G401.6 (cell line): ENCODE measurements around the gene CLP1.
"Not testable (repeated sequence)": the region's sequence is repeated elsewhere in the genome, so short reads cannot be mapped to it uniquely, and the experiment has no call there.

Source experiments
- FAIRE-seq: peaks from 2 replicates; lab custom pipeline; 2012; peaks lifted over from hg19 to GRCh38; lab: Jason Lieb, UNC

CLP1 gene

DNA sequence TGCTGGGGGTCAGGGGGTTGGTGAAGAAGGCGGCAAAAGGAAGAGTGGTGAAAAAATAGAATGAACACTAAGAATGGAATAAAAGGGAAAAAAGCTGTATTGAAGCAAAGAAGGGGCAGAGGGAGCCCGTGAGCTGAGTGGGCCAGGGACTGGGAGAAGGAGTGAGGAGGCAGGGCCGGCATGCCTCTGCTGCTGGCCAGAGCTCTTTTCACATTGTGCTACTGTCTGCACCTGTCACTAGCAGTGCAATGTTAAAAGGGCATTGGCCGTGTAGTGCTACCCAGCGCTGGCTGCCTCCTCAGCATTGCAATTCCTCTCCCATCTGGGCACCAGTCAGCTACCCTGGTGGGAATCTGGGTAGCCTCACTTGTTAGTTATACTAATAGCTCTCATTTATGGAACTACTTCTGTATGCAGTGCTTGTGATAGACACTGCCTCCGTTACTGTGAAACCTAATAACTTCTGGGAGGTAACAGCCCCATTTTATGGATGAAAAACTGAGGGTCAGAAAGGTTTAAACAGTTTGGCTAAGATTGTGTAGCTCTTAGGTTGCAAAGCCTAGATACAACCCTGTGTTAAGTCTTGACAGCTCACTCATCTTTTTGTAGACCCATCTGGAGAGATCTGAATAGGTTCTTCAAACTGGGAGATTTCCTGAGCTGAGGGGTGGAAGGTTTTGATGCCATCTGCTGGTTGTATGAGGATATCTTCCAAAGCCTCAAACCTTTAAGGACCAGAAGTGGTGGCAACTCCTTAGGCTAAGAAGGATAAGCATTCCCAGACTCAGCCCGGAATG is 16.4 kb upstream of the CLP1 start:
- FAIRE-seq: peak; percentile 83

DNA sequence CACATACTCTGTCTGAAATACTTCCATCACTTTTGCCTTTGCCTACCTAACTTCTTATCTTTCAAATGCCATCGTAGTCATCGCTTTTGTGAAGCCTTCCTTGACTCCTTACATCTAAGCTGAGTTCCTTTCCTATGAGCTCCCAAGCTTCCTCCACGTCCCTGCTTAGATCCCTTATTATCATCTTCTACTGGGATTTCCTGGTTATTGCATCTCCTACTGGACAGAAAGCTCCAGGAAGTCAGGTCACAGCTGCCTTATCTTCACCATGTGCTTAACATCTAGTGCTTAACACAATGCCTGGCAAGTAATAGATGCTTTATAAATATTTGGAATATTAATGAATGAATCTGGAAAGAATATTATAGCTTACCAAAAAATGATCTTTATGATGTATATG is 13.8 kb upstream of the CLP1 start:
- peak; percentile 69 for FAIRE-seq

DNA sequence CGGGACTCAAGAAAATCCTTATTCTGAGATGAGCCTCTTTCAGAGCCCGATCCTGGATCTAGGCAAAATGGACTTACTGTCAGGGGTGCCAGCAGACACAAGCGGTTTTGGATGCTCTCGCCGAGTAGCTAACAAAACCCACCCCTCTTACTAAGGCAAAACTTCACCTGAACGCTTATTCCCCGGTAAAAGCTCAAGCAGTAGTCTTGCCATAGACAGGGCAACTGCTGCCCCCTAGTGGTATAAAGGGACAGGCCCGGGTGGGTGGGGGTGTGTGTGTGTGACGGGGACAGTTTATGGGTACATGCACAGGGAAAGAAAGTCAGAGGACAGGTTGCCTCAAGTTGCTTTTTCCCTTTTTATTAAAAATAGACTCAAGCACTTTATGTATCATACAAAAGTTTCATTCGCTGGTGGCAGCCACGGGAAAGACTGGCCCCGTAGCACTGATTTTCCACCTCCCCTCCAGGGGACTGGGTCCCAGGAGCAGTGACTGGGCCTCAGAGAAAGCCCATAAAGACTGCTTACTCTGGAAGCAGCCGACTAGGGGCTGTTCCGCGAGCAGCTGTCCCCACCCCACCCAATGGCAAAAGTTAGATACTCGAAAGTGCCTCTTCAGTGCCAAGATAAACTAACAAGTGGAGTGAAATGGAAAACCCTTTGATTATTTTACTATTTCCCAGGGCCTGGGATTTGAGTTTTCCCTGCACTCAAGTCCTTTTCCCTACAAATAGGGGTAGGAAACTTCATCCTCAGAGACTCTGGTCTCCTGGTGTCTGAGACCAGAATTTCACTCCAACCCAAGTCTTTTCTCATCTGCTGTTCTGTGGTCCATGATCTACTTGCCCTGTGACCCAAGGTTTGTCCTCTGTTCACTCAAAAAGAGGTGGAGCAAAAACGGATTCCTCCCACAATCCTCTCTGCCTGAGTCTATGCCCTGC is 12.5 kb upstream of the CLP1 start:
- FAIRE-seq: peak; percentile 93

DNA sequence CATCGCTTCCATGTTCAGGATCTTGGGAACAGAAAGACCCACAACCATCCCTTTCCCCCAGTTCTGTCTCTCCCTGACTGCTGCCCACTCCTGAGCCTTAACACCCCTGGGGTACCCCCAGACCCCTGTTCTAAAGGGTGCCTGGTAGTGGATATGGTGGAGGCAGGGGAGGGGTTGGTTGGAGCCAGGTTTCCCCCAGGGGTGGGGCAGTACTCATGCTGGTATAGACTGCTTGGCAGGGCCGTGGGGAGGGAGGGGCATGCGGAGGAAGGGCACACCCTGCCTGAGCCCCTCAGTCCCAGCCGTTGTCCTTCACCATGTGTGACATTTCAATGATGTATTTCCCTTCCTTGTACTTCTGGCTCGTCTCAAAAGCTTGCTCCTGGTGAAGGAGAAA is 11.9 kb upstream of the CLP1 start:
- FAIRE-seq: no peak

DNA sequence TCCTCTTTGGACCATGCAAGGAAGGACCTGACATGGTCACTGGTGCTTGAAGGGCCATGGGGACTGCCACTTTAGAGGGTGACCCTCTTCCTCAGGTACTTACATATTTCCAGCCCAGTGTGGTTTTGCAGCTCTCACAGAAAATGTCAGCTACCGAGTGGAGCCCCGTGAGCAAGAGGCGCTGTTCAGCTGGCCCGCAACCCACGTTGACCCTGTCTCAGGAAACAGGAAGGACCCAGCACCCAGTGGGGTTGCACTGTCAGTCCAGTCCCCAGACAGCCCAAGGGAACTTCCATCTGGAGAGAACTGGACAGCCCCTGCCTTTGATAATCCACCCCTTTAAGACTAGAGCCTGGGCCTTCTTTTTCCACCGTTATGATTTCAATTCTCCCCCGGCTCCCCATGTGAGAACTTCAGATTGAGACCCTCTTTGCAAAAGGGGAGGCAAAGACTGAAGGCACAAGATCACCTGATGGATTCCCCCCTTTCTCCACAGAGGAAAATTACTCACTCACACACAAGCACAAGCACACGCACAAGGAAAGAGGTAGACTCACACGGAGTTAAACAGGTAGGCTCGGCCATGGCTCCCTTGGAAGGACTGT is 11.3 kb upstream of the CLP1 start:
- FAIRE-seq: no peak

DNA sequence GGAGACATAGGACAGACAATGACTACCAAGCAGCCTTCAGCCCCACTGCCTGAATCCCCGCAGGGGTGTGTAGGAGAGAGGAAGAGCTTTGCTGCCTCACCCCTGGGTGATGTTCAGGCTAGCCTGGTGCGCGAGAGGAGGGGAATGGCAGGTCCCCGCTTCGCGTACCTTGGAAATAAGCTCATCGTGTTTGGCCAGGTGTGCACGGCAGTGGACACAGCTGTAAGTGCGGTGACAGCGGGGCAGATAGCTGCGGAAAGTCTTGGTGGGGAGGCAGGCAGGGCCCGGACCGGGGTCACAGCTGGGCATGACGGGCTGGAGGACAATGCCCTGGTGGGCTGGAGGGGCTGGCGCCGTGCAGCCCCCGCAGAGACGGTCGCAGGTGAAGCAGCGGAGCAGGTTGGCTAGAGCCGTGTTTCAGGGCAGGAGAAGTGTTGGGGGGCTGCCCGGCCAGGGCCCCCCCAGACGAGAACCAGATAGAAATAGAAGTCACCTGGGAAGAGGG is 10.7 kb upstream of the CLP1 start:
- FAIRE-seq: no peak

DNA sequence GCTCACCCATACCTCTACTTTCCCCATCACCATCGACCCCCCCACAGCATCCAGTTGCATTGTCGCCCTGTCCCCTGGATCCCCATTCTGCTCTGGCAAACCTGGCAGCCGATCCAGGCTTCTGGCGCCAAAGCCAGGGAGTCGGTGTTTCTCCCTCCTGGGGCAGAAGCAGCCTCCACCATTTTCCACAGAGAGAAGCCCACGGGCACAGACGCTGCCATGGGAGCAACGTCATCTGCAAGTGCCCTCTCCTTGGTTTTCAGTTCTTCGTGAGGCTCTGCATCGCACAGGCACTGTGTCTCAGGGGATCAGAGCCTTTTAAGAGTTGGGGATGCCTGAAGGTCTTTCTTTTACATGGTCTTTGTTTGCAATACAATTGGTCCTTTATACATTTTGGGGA is 10.2 kb upstream of the CLP1 start:
- FAIRE-seq: no peak

DNA sequence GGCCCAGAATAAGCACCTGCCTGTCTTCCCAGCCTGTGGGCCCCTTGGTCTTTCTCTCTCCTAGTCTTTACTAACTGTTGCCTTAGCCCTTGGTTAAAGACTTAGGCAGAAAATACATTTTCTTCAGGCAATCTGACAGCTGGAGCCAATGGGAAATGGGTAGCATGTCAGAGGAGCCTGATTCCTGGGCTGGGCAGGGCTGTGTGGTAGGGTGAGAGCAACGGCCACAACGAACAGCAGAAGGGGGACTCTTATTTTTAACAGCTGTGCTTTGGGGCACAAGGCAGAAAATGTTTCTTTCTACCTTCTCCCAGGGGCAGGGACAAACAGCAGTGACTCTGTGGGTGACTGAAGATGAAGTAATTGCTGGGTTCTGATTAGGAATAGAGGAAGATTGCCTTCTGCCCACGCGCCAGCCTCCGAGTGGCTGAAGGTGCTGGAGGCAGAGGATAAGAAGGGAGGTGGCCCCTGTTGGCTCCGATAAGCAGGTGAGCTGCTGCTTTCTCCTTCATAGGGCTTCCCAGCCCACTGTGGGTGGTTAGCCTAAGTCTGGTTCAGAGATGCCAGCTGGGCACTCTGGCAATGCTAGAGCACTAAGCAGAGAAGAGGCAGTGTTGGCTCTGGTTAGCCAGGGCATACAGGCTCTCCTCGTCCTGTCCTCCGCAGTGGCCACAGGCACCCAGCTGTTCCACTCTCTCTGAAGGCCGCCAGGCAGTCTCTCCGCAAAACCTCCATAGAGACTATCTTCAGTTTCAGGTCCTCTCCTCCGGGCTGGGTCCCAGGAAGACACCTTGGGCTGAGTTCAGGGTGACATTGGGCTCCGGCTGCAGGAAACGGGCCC is 9.4 kb upstream of the CLP1 start:
- peak; percentile 76 for FAIRE-seq

DNA sequence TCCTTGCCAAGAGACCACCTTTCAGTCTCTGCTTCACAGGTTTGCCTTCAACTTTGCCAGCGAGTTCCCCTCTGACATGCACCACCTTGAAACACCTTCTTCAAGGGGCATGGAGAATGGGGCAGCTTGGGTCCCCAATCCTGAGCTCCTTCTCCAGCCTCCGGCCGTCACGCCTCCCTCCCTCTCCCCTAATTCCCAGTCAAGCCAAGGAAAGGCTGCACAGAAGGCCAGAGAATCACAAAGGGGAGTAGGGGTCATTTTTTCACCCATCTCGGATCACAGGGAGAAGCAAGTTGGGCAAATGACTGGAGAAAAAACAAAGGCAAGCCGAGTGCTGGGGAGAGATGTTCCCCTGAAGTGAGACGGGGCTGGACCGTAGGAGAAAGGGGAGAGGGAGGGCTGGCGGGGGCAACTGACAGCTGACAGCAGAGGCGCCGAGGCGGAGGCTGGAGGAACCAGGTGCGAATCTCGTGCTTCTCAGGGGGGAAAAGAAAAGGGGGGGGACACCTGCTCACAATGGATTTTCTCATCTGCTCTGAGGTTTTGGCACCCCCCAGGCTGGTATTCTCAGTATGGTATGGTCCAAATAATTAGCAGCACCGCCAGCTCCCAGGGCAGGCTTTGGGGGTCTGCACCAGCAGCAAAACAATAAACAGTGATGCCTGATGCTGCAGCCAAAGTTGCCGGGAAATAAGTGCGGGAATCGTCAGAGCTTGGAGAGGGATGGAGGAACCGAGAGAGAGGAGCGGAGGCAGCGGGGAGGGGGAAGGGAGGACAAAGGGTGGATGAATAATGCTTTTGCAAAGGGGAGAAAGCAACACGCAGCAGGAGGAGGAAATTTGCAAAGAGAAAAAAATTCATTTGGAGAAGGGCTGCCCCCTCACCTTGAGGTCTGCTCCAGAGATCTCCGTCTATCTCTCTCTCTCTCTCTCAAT is 8.5 kb upstream of the CLP1 start:
- no peak for FAIRE-seq

DNA sequence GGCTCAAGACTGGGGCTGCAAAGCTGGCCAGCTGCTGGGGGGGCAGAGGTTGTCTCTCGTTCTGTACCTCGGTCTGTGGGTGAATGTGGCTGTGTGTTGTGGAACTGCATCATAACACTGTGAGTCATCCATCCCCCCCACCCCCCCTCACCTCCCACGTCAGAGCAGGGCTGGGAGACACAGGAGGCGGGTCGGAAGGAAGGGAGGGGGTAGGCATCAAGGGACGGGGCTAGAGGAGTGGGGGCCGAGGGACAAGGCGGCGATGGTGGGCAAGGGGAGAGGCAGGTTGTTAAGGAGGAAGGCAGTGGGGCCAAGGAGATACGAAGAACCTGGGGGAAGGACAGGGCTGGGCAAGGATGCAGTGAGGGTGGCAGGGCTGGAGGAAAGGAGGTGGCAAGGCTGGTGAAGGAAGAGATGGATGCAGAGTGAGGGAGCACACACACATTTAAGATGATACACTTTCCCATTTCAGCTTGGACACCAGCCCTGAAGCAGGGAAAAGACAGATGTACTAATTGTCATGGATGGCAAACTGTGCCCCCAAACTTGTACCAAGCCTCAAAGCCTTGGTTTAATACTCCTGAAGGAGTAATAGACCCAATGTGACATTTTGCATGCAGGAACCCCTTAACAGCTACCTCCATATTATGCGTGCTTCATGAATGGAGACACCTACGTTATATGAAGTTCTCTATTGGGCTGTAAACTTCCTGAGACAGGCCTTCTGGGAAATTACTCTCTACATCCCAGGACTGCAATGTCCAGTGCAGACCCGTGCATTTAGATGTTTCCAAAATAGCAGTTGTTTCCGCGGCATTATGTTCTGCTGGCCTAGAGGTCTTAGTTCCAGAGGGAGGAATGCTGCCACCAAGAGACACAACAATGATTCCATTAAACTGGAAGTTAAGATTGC is 7.5 kb upstream of the CLP1 start, which contains the start of gene YPEL4:
TSS of gene YPEL4 (minus strand) at position 87 of the 913 bp plus-strand sequence. CDS start 2,805 bp downstream, outside the sequence.
- FAIRE-seq: peak; percentile 8

DNA sequence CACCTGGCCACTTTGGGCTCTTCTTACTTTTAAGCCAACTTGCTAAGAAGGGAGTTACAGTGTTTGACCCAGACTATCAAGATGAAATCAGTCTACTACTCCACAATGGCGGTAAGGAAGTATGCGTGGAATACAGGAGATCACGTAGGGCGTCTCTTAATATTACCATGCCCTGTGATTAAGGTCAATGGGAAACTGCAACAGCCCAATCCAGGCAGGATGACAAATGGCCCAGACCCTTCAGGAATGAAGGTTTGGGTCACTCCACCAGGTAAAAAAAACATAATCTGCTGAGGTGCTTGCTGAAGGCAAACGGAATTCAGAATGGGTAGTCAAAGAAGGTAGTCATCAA is 6.8 kb upstream of the CLP1 start:
- FAIRE-seq: no peak

DNA sequence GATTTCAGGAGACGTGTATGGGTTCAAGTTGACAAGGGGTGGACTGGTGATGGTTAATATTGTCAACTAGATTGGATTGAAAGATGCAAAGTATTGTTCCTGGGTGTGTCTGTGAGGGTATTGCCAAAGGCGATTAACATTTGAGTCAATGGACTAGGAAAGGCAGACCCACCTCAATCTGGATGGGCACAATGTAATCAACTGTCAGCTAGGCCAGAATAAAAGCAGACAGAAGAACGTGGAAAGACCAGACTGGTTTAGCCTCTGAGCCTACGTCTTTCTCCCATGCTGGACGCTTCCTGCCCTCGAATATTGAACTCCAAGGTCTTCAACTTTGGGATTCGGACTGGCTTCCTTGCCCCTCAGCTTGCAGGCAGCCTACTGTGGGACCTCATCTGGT is 6.2 kb upstream of the CLP1 start:
- FAIRE-seq: no peak

DNA sequence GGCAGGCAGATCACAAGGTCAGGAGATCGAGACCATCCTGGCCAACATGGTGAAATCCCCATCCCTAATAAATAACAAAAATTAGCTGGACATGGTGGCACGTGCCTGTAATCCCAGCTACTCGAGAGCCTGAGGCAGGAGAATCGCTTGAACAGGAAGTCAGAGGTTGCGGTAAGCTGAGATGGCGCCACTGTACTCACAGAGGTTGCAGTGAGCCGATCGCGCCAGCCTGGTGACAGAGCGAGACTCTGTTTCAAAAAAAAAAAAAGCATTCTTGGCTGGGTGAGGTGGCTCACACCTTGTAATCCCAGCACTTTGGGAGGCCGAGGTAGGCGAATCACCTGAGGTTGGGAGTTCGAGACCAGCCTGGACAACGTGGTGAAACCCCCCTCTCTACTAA is 5.3 kb upstream of the CLP1 start:
- FAIRE-seq: not testable (repeated sequence)

DNA sequence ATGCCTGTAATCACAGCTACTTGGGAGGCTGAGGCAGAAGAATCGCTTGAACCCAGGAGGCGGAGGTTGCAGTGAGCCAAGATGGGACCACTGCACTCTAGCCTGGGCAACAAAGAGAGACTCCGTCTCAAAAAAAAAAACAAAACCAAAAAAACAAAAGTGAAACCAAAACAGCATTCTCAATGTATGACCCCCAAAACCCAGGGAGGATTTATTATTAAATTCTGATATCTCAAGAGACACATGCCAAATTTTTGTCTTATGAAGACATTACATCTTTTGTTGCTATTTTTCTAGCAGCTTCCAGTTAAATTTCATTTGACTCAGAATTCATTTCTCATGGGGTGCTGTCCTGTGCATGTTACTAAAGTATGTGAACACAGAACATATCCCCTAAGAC is 4.9 kb upstream of the CLP1 start:
- FAIRE-seq: no peak

DNA sequence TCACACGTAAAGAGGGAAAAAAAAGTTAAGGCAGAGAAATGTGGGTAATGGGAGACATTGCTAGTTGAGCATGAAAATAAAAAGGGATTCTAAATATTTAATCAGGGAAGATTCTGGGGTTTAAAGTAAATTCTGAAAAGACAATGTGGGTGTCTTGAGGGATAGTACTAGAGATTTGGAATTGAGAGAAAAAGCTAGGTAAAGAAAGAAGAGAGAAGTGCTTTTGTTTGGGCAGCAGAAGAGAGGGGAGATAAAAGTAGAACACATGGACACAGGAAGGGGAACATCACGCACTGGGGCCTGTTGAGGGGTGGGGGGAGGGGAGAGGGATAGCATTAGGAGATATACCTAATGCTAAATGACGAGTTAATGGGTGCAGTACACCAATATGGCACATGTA is 4.4 kb upstream of the CLP1 start:
- no peak for FAIRE-seq

DNA sequence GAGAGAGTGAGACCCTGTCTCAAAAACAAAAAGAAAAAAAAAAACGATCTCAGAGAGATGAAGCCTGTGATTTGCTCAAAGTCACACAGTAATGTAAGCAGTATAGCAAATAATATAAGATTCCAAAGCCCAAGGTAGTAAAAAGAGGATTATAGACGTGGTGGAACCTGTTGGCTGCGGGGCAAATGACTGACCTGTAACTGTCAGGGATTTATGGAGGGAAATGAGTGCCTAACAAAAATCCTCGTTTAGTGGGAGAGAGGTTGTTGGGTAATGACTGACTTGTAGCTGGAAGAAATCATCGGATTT is 723 bp upstream of the CLP1 start:
- no peak for FAIRE-seq

DNA sequence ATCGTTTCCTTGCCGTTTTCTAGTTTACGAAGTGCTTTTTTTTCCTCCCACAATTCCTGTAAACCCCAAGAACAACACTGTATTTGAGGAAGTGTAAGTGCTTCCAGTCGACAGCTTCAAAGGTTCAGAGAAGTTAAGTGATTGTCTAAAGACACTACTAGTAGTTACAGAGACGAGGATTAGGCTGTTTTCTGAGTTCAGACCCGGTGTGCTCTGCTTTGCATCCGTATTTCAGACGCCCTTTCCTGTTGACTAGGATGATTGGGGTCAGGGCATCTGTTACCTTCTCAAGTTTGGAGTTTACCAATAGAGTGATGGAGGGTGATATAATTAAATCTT is 430 bp downstream of the CLP1 start:
- no peak for FAIRE-seq

DNA sequence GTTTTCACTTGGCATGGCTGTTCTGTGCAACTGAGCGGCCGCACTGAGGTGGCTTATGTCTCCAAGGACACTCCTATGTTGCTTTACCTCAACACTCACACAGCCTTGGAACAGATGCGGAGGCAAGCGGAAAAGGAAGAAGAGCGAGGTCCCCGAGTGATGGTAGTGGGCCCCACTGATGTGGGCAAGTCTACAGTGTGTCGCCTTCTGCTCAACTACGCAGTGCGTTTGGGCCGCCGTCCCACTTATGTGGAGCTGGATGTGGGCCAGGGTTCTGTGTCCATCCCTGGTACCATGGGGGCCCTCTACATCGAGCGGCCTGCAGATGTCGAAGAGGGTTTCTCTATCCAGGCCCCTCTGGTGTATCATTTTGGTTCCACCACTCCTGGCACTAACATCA is 2.1 kb downstream of the CLP1 start:
- FAIRE-seq: no peak

DNA sequence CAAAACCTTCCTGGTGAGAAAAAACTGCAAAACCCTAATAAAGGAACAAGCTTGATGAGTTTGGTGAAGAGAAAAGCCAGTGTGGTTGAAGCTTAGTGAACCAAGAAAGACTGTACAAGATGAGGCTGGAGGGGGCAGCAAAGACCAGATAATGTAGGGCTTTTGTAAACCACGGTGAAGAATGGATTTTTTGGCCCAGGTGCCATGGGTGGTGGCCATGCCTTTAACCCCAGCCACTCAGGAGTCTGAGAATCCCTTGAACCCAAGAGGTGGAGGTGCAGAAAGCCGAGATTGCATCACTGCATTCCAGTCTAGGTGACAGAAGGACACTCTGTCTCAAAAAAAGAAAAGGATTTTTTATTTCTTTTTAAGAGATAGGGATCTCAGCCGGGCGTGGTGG is 5.3 kb downstream of the CLP1 start:
- FAIRE-seq: no peak

DNA sequence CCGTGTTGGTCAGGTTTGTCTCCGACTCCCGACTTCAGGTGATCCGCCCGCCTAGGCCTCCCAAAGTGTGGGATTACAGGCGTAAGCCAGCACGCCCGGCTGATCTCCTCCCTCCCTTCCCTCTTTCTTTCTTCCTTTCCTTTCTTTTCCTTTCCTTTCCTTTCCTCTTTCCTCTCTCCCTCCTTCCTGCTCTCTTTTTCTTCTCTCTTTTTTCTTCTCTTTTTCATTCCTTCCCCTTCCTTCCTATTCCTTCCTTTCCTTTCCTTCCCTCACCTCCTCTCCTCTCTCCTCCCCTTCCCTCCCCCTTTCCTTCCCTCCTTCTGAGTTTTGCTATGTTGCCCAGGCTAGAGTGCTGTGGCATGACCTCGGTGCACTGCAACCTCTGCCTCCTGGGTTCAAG is 6.4 kb downstream of the CLP1 start:
- no peak for FAIRE-seq
